ENCODE data around the gene ZNF860. TPM values are rescaled to one million over a fixed set of nuclear protein-coding genes. Genes with fewer than 3 reads are reported as not detected.

The ZNF860 gene
- total RNA-seq, 1 experiment from 2014 or later, result 22.4 TPM

GRCh38 chr3:31974964-31975363, 6.6 kb upstream of the ZNF860 start:
- Histone ChIP-seq H3K4me1 (ENCODE audit: low read length) (peaks cover 98% of the 10 kb centered on the region), H3K36me3 (ENCODE audit: insufficient read depth, low read length) (peaks cover 36% of the 10 kb centered on the region), H3K79me2 (ENCODE audit: low read length) (peaks cover 98% of the 10 kb centered on the region), H3K4me2 (ENCODE audit: low read depth, low read length, poor library complexity, severe bottlenecking) (peak overlapping the region; percentile 81), H3K27me3 (ENCODE audit: low read length) (no peaks in the 10 kb centered on the region), H3K4me3 (ENCODE audit: low read length) (peak overlapping the region; percentile 50), H3K9ac (ENCODE audit: low read length) (peak overlapping the region; percentile 68), H4K20me1 (ENCODE audit: insufficient read depth, low read depth, low read length) (no peaks in the 10 kb centered on the region), H2AFZ (ENCODE audit: low read length) (no peak overlapping the region), H3K9me3 (ENCODE audit: low read length) (no peaks in the 10 kb centered on the region), H3K9me2 (replicated peaks; ENCODE audit: insufficient read depth, low read length) (no peaks in the 10 kb centered on the region), H3K27ac (ENCODE audit: low read length) (peak overlapping the region; percentile 98)
- peak; percentile 68 for DNase-seq

- peak; percentile 57 for DNase-seq
- Histone ChIP-seq H3K9me2 (replicated peaks; ENCODE audit: insufficient read depth, low read length) (no peaks in the 10 kb centered on the region), H3K27ac (ENCODE audit: low read length) (peak overlapping the region; percentile 98), H3K4me3 (ENCODE audit: low read length) (peak overlapping the region; percentile 62; the same call in 1 of the 2 replicates), H3K4me1 (ENCODE audit: low read length) (peaks cover 84% of the 10 kb centered on the region), H2AFZ (ENCODE audit: low read length) (no peak overlapping the region), H3K9me3 (ENCODE audit: low read length) (no peaks in the 10 kb centered on the region), H3K4me2 (ENCODE audit: low read depth, low read length, poor library complexity, severe bottlenecking) (peak overlapping the region; percentile 81), H3K36me3 (ENCODE audit: insufficient read depth, low read length) (peaks cover 32% of the 10 kb centered on the region), H3K27me3 (ENCODE audit: low read length) (no peaks in the 10 kb centered on the region), H3K79me2 (ENCODE audit: low read length) (peaks cover 98% of the 10 kb centered on the region), H4K20me1 (ENCODE audit: insufficient read depth, low read depth, low read length) (no peaks in the 10 kb centered on the region), H3K9ac (ENCODE audit: low read length) (peak overlapping the region; percentile 68)
These were observed 5.2 kb upstream of the ZNF860 start for GRCh38 chr3:31976302-31976701.

GRCh38 chr3:31977736-31978135, 3.8 kb upstream of the ZNF860 start:
- peaks cover 32% of the 10 kb centered on the region for H3K36me3 ChIP-seq (ENCODE audit: insufficient read depth, low read length)
- no peaks in the 10 kb centered on the region for H4K20me1 ChIP-seq (ENCODE audit: insufficient read depth, low read depth, low read length)
- H3K4me1 ChIP-seq (ENCODE audit: low read length), result peaks cover 81% of the 10 kb centered on the region
- peak overlapping the region; percentile 93 for H3K9ac ChIP-seq (ENCODE audit: low read length)
- H2AFZ ChIP-seq (ENCODE audit: low read length), result no peak overlapping the region
- H3K4me3 ChIP-seq (ENCODE audit: low read length), result peak overlapping the region; percentile 62
- no peak for DNase-seq
- no peaks in the 10 kb centered on the region for H3K9me3 ChIP-seq (ENCODE audit: low read length)
- peak overlapping the region; percentile 81 for H3K4me2 ChIP-seq (ENCODE audit: low read depth, low read length, poor library complexity, severe bottlenecking)
- no peaks in the 10 kb centered on the region for H3K9me2 ChIP-seq (replicated peaks; ENCODE audit: insufficient read depth, low read length)
- peak overlapping the region; percentile 98 for H3K27ac ChIP-seq (ENCODE audit: low read length)
- H3K27me3 ChIP-seq (ENCODE audit: low read length), result no peaks in the 10 kb centered on the region
- peaks cover 98% of the 10 kb centered on the region for H3K79me2 ChIP-seq (ENCODE audit: low read length)

- H3K9me3 ChIP-seq (ENCODE audit: low read length), result no peaks in the 10 kb centered on the region
- H3K36me3 ChIP-seq (ENCODE audit: insufficient read depth, low read length), result peaks cover 39% of the 10 kb centered on the region
These were observed 3.0 kb upstream of the ZNF860 start for GRCh38 chr3:31978553-31978952.

GRCh38 chr3:31979001-31979697, 2.4 kb upstream of the ZNF860 start:
- Histone ChIP-seq H3K4me3 (ENCODE audit: low read length) (peak overlapping the region; percentile 62), H3K79me2 (ENCODE audit: low read length) (peaks cover 98% of the 10 kb centered on the region)

More at GRCh38 chr3:31978553-31978952, 3.0 kb upstream of the ZNF860 start:
- Histone ChIP-seq H3K27ac (ENCODE audit: low read length) (peak overlapping the region; percentile 98), H3K4me2 (ENCODE audit: low read depth, low read length, poor library complexity, severe bottlenecking) (peak overlapping the region; percentile 81), H2AFZ (ENCODE audit: low read length) (no peak overlapping the region), H3K27me3 (ENCODE audit: low read length) (no peaks in the 10 kb centered on the region), H3K9ac (ENCODE audit: low read length) (peak overlapping the region; percentile 93), H4K20me1 (ENCODE audit: insufficient read depth, low read depth, low read length) (no peaks in the 10 kb centered on the region), H3K4me3 (ENCODE audit: low read length) (peak overlapping the region; percentile 62), H3K9me2 (replicated peaks; ENCODE audit: insufficient read depth, low read length) (no peaks in the 10 kb centered on the region), H3K79me2 (ENCODE audit: low read length) (peaks cover 98% of the 10 kb centered on the region), H3K4me1 (ENCODE audit: low read length) (peaks cover 76% of the 10 kb centered on the region)
- no peak for DNase-seq

GRCh38 chr3:31980530-31981205, 882 bp upstream of the ZNF860 start:
- peaks cover 50% of the 10 kb centered on the region for H3K36me3 ChIP-seq (ENCODE audit: insufficient read depth, low read length)
- no peaks in the 10 kb centered on the region for H3K27me3 ChIP-seq (ENCODE audit: low read length)
- peak overlapping the region; percentile 81 for H3K4me2 ChIP-seq (ENCODE audit: low read depth, low read length, poor library complexity, severe bottlenecking)
- H3K4me1 ChIP-seq (ENCODE audit: low read length), result peaks cover 61% of the 10 kb centered on the region
- peak overlapping the region; percentile 32; the same call in 1 of the 2 replicates for H2AFZ ChIP-seq (ENCODE audit: low read length)
- no peaks in the 10 kb centered on the region for H3K9me2 ChIP-seq (replicated peaks; ENCODE audit: insufficient read depth, low read length)
- peak overlapping the region; percentile 87 for H3K4me3 ChIP-seq (ENCODE audit: low read length)
- peak; percentile 89 for DNase-seq
- peaks cover 91% of the 10 kb centered on the region for H3K79me2 ChIP-seq (ENCODE audit: low read length)
- H3K9ac ChIP-seq (ENCODE audit: low read length), result peak overlapping the region; percentile 93
- H3K9me3 ChIP-seq (ENCODE audit: low read length), result no peaks in the 10 kb centered on the region
- no peaks in the 10 kb centered on the region for H4K20me1 ChIP-seq (ENCODE audit: insufficient read depth, low read depth, low read length)
- peak overlapping the region; percentile 98 for H3K27ac ChIP-seq (ENCODE audit: low read length)

More at GRCh38 chr3:31979001-31979697, 2.4 kb upstream of the ZNF860 start:
- peaks cover 70% of the 10 kb centered on the region for H3K4me1 ChIP-seq (ENCODE audit: low read length)
- DNase-seq, result peak; percentile 69
- H3K9ac ChIP-seq (ENCODE audit: low read length), result peak overlapping the region; percentile 93
- no peaks in the 10 kb centered on the region for H3K9me3 ChIP-seq (ENCODE audit: low read length)
- peak overlapping the region; percentile 98 for H3K27ac ChIP-seq (ENCODE audit: low read length)
- no peaks in the 10 kb centered on the region for H3K9me2 ChIP-seq (replicated peaks; ENCODE audit: insufficient read depth, low read length)
- peaks cover 42% of the 10 kb centered on the region for H3K36me3 ChIP-seq (ENCODE audit: insufficient read depth, low read length)
- H4K20me1 ChIP-seq (ENCODE audit: insufficient read depth, low read depth, low read length), result no peaks in the 10 kb centered on the region
- peak overlapping the region; percentile 81 for H3K4me2 ChIP-seq (ENCODE audit: low read depth, low read length, poor library complexity, severe bottlenecking)
- no peaks in the 10 kb centered on the region for H3K27me3 ChIP-seq (ENCODE audit: low read length)
- no peak overlapping the region for H2AFZ ChIP-seq (ENCODE audit: low read length)

GRCh38 chr3:31984321-31984720, 2.8 kb downstream of the ZNF860 start:
- Histone ChIP-seq H3K27me3 (ENCODE audit: low read length) (no peaks in the 10 kb centered on the region), H3K9me2 (replicated peaks; ENCODE audit: insufficient read depth, low read length) (no peaks in the 10 kb centered on the region), H3K27ac (ENCODE audit: low read length) (no peak overlapping the region), H3K4me1 (ENCODE audit: low read length) (peaks cover 26% of the 10 kb centered on the region), H3K9me3 (ENCODE audit: low read length) (peaks cover 11% of the 10 kb centered on the region; the same call in 1 of the 2 replicates), H3K4me3 (ENCODE audit: low read length) (no peak overlapping the region), H4K20me1 (ENCODE audit: insufficient read depth, low read depth, low read length) (no peaks in the 10 kb centered on the region), H2AFZ (ENCODE audit: low read length) (no peak overlapping the region), H3K79me2 (ENCODE audit: low read length) (peaks cover 54% of the 10 kb centered on the region), H3K9ac (ENCODE audit: low read length) (no peak overlapping the region), H3K36me3 (ENCODE audit: insufficient read depth, low read length) (peaks cover 52% of the 10 kb centered on the region), H3K4me2 (ENCODE audit: low read depth, low read length, poor library complexity, severe bottlenecking) (no peak overlapping the region)
- no peak for DNase-seq

- H3K27ac ChIP-seq (ENCODE audit: low read length), result no peak overlapping the region
These were observed 4.3 kb downstream of the ZNF860 start for GRCh38 chr3:31985831-31986230.

More at GRCh38 chr3:31985831-31986230, 4.3 kb downstream of the ZNF860 start:
- H3K9me2 ChIP-seq (replicated peaks; ENCODE audit: insufficient read depth, low read length), result no peaks in the 10 kb centered on the region
- peaks cover 21% of the 10 kb centered on the region for H3K4me1 ChIP-seq (ENCODE audit: low read length)
- peaks cover 15% of the 10 kb centered on the region for H3K9me3 ChIP-seq (ENCODE audit: low read length)
- H3K36me3 ChIP-seq (ENCODE audit: insufficient read depth, low read length), result peaks cover 62% of the 10 kb centered on the region
- no peaks in the 10 kb centered on the region for H3K27me3 ChIP-seq (ENCODE audit: low read length)
- no peak overlapping the region for H3K9ac ChIP-seq (ENCODE audit: low read length)
- peaks cover 41% of the 10 kb centered on the region for H3K79me2 ChIP-seq (ENCODE audit: low read length)
- H4K20me1 ChIP-seq (ENCODE audit: insufficient read depth, low read depth, low read length), result no peaks in the 10 kb centered on the region
- no peak overlapping the region for H2AFZ ChIP-seq (ENCODE audit: low read length)
- H3K4me3 ChIP-seq (ENCODE audit: low read length), result no peak overlapping the region
- H3K4me2 ChIP-seq (ENCODE audit: low read depth, low read length, poor library complexity, severe bottlenecking), result no peak overlapping the region
- DNase-seq, result no peak
